Right lobe of liver (tissue), 6 donors: Measurements from ENCODE around the gene ARSI. TPM values are rescaled to one million over a fixed set of nuclear protein-coding genes. Genes with fewer than 3 reads are reported as not detected.

ENCODE experiments used
- ATAC-seq, 4 donors: fragments of 200-7000 bp; cut with Tn5 transposase; one replicate each; pipeline ENCODE4 v1.9.1; 2020; ENCODE audit warnings: mild to moderate bottlenecking in 4 of 4, moderate library complexity in 4 of 4
- DNase-seq, 3 donors: peaks; one replicate each; pipeline ENCODE4 v3.0.0-alpha.2; 2020
- H3K27ac ChIP-seq, 3 donors: fragments of 200-600 bp; one replicate each; pipeline ENCODE4 v1.8.0; 2022
- H3K27me3 ChIP-seq, 2 donors: fragments of 200-600 bp; one replicate each; pipeline ENCODE4 v1.8.0; 2022
- H3K36me3 ChIP-seq, 4 donors: fragments of 200-600 bp; sonication (generic) in 1 of 4; one replicate each; pipeline versions ENCODE4 v1.5.1 to v1.8.0; 2017 to 2022; ENCODE audit warnings: control low read depth in 1 of 4
- H3K4me1 ChIP-seq, 4 donors: fragments of 200-600 bp; sonication (generic) in 1 of 4; one replicate each; pipeline versions ENCODE4 v1.5.1 to v1.8.0; 2017 to 2022; ENCODE audit warnings: control low read depth in 1 of 4
- H3K4me3 ChIP-seq, 3 donors: fragments of 200-600 bp; one replicate each; pipeline ENCODE4 v1.8.0; 2022
- H3K9me3 ChIP-seq, 4 donors: fragments of 200-600 bp; sonication (generic) in 1 of 4; one replicate each; pipeline versions ENCODE4 v1.5.1 to v1.8.0; 2017 to 2022; ENCODE audit warnings: control low read depth in 1 of 4
- CTCF ChIP-seq, 4 donors: fragments of 200-600 bp in 3 of 4; fragments of 450-650 bp in 1 of 4; IDR thresholded peaks; one replicate each; pipeline versions ENCODE4 v1.5.1 to v1.8.0; 2016 to 2022; ENCODE audit warnings: antibody characterized with exemption in 4 of 4, mild to moderate bottlenecking in 2 of 4
- POLR2A ChIP-seq: fragments of 450-650 bp; IDR thresholded peaks from one replicate; pipeline ENCODE4 v1.6.1; 2017; ENCODE audit warnings: antibody characterized with exemption, mild to moderate bottlenecking
- WGBS: methylation state at CpG from one replicate; pipeline ENCODE4 v1.1.6; 2018; ENCODE audit warnings: low coverage, low lambda C conversion rate; ENCODE audit not compliant: insufficient coverage; ENCODE audit errors: missing lambda C conversion rate; 5-methylcytosine and 5-hydroxymethylcytosine counted together
- intact Hi-C, 2 donors: fragments of 100-400 bp; cut with DNase I; formaldehyde crosslinking; loops; one replicate each; pipeline versions ENCODE4 v1.11.2 to v1.14.1; 2022
- total RNA-seq, 6 experiments: library from RNA; depleted of rRNA in 2 of 6; stranded (reverse); fragments of >200 nt in 2 of 6; fragmentation: NEBNext Ultra II Directional in 3 of 6; extraction: Animal tissue kit (Norgen Biotek cat#: 25700) in 3 of 6; gene quantifications; one replicate each; pipeline versions ENCODE4 v1.1.0 to v1.2.4, GENCODE V29; 2016 to 2023
- donor health status: DM: no; HTN: yes; CAD: no.
- donor health status: DM: no; HTN: no; CAD: no.
- donor health status: DM: no; HTN: no; CAD: no.
- donor health status: DM: no; HTN: yes; CAD: no.
- donor health status: DM: no; HTN: yes; CAD: no.

The ARSI gene
- total RNA-seq, 6 experiments from 2014 or later, result 0.06 to 0.51 (median 0.20) TPM; not detected in 1

- Histone ChIP-seq H3K4me3 (no peak overlapping the region), H3K27me3 (no peaks in the 10 kb centered on the region), H3K27ac (no peak overlapping the region), H3K4me1 (no peaks in the 10 kb centered on the region), H3K36me3 (no peaks in the 10 kb centered on the region), H3K9me3 (no peaks in the 10 kb centered on the region)
- WGBS, result 96% methylated on average over 3 of the region's 3 CpGs
- intact Hi-C loops, result no loop called here
- ATAC-seq, result no peak
- no peak for DNase-seq
- TF ChIP-seq POLR2A (no peak), CTCF (IDR thresholded peaks at IDR 0.05) (no peak)
Observed at GRCh38 chr5:150316320-150316719, 13.6 kb upstream of the ARSI start.

GRCh38 chr5:150315245-150315644 is 12.5 kb upstream of the ARSI start:
- no peak for TF ChIP-seq CTCF (IDR thresholded peaks at IDR 0.05)
- no peak for TF ChIP-seq POLR2A
- H3K27me3 ChIP-seq, result no peaks in the 10 kb centered on the region
- DNase-seq (no peak), ATAC-seq (no peak)
- no peak overlapping the region for H3K27ac ChIP-seq
- no peaks in the 10 kb centered on the region for H3K4me1 ChIP-seq
- H3K36me3 ChIP-seq, result no peaks in the 10 kb centered on the region
- no peak overlapping the region for H3K4me3 ChIP-seq
- H3K9me3 ChIP-seq, result no peaks in the 10 kb centered on the region
- intact Hi-C loops, result no loop called here
- 78% methylated on average over 4 of the region's 4 CpGs for WGBS

- DNase-seq (no peak), ATAC-seq (no peak)
- no peaks in the 10 kb centered on the region for H3K9me3 ChIP-seq
- H3K36me3 ChIP-seq, result no peaks in the 10 kb centered on the region
- H3K4me3 ChIP-seq, result no peak overlapping the region
- no peaks in the 10 kb centered on the region for H3K4me1 ChIP-seq
- no peaks in the 10 kb centered on the region for H3K27me3 ChIP-seq
- 67% methylated on average over 1 of the region's 6 CpGs for WGBS
- no peak overlapping the region for H3K27ac ChIP-seq
- TF ChIP-seq CTCF (IDR thresholded peaks at IDR 0.05), result no peak
- TF ChIP-seq POLR2A, result no peak
- intact Hi-C loops, result no loop called here
Observed at GRCh38 chr5:150313921-150314716, 11.4 kb upstream of the ARSI start.

GRCh38 chr5:150313501-150313900 is 10.8 kb upstream of the ARSI start:
- Histone ChIP-seq H3K4me3 (no peak overlapping the region), H3K9me3 (no peaks in the 10 kb centered on the region), H3K36me3 (no peaks in the 10 kb centered on the region), H3K27ac (no peak overlapping the region), H3K4me1 (no peaks in the 10 kb centered on the region), H3K27me3 (no peaks in the 10 kb centered on the region)
- ATAC-seq (no peak), DNase-seq (no peak)
- WGBS, result 83% methylated on average over 6 of the region's 6 CpGs
- intact Hi-C loops, result no loop called here
- TF ChIP-seq POLR2A (no peak), CTCF (IDR thresholded peaks at IDR 0.05) (no peak)
